Activated T-helper 1 cell treated with anti-CD3 and anti-CD28 coated beads, Interleukin-12 subunit alpha, Interleukin-12 subunit beta, Interleukin-2, Interleukin-4 antibody, amounts not matched to agents 30 ng/mL and 10 ng/mL and 1 ng/mL, durations not matched to agents 14 hours and 24 hours and 36 hours (primary cell): Measurements from ENCODE around the gene SHROOM3. TPM values are rescaled to one million over a fixed set of nuclear protein-coding genes. Genes with fewer than 3 reads are reported as not detected.
"Not testable (repeated sequence)": the region's sequence is repeated elsewhere in the genome, so short reads cannot be mapped to it uniquely, and the experiment has no call there.

Experiments
- DNase-seq: peaks from one replicate; pipeline ENCODE4 v3.0.0; 2021; ENCODE audit warnings: low spot score
- H3K27ac Mint-ChIP-seq: one replicate; pipeline ENCODE4 v1.8.0; 2021; ENCODE audit warnings: mild to moderate bottlenecking, mixed read lengths
- H3K27me3 Mint-ChIP-seq: one replicate; pipeline ENCODE4 v1.8.0; 2022; ENCODE audit warnings: mild to moderate bottlenecking, moderate library complexity, mixed read lengths; ENCODE audit not compliant: insufficient read depth
- H3K36me3 Mint-ChIP-seq: one replicate; pipeline ENCODE4 v1.8.0; 2021; ENCODE audit warnings: low read depth, mixed read lengths
- H3K4me1 Mint-ChIP-seq: one replicate; pipeline ENCODE4 v1.8.0; 2021; ENCODE audit warnings: low read depth, mixed read lengths
- H3K4me3 Mint-ChIP-seq: one replicate; pipeline ENCODE4 v1.8.0; 2021; ENCODE audit warnings: mild to moderate bottlenecking, moderate library complexity, mixed read lengths
- H3K9me3 Mint-ChIP-seq: one replicate; pipeline ENCODE4 v1.8.0; 2021; ENCODE audit warnings: mixed read lengths
- intact Hi-C: fragments of 100-400 bp; cut with micrococcal nuclease; formaldehyde crosslinking; loops from one replicate; pipeline ENCODE4 v1.15.1; 2024
- total RNA-seq: library from RNA; stranded (reverse); gene quantifications from 2 replicates; pipeline ENCODE4 v1.2.3, GENCODE V29; 2022

The SHROOM3 gene
- total RNA-seq, 1 donor from 2014 or later = 0.05 TPM

DNA sequence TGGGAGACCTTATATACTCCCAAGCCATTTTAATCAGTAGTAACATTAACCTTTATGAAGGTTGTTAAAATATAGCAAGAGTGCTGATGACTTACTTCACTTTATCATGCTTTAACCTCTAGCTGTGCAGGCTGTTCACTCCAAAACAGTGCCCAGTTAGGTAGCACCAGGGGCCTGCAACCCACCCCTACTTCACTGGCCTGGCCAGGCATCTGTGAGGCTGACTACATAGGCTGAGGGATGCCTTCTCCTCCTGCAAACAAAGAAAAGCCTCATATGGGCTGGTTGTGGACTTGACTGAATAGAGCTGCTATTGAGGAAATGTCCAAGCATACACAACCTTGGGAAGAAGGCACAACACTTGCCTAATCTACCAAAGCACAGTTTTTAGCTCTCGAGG lies 172.8 kb downstream of the SHROOM3 start:
- no peak for DNase-seq
- Mint-ChIP-seq H3K27me3 (peaks cover 15% of the 10 kb centered on the region), H3K27ac (no peak overlapping the region), H3K9me3 (no peaks in the 10 kb centered on the region), H3K36me3 (no peaks in the 10 kb centered on the region), H3K4me3 (no peak overlapping the region), H3K4me1 (no peaks in the 10 kb centered on the region)
- intact Hi-C loops = no loop called here

DNA sequence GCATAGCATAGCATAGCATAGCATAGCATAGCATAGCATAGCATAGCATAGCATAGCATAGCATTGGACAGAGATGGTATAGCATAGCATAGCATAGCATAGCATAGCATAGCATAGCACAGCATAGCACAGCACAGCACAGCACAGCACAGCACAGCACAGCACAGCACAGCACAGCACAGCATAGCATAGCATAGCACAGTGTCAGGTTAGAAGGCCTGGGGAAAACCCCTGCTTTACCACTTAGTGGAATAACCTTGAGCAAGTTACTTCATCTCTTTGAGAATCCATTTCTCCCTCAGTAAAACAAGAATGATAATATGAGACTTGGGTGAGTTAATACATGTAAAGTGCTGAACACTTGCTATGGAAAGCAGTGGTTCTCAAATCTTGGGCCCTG lies 173.5 kb downstream of the SHROOM3 start:
- H3K27ac Mint-ChIP-seq, H3K4me3 Mint-ChIP-seq, H3K4me1 Mint-ChIP-seq, H3K36me3 Mint-ChIP-seq, intact Hi-C loops, H3K9me3 Mint-ChIP-seq, DNase-seq: not testable (repeated sequence)
- peaks cover 15% of the 10 kb centered on the region for H3K27me3 Mint-ChIP-seq

DNA sequence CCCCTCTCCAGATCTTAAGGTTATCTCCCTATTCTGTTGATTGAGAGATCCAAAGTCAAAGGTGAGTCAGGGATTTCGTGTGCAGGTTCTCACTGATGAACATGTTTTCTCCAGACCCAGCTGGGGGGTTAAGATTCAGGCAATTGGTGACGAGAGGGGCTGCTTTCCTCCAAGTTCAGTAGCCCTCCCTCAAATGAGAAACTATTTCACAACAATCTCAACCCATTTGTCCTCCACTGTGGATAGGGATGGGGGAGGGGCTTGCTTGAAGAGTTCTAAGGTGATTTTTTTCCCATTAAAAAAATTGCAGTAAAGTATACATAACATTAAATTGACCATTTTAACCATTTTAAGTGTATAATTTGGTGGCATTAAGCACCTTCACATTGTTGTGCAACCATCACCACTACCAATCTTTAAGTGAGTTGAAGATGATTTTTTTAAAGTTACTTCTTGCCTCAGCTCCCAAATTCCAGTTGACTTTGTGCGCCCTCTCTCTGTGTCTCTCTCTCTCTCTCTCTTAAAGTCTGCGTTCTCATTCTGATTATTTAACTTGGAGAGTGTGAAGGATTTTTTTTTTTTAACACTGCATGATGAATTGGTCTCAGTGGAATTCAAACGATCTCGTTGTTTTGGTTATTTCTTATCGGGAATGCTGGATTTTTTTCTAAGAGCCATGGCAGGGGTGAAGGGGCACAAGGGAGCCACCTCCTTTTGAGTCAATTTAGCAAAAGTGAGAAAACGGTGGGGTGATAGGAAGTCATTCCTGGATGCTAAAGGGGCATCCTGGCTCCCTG lies 175.9 kb downstream of the SHROOM3 start:
- Mint-ChIP-seq H3K27me3 (peaks cover 18% of the 10 kb centered on the region), H3K4me3 (no peak overlapping the region), H3K27ac (no peak overlapping the region), H3K4me1 (no peaks in the 10 kb centered on the region), H3K9me3 (no peaks in the 10 kb centered on the region), H3K36me3 (no peaks in the 10 kb centered on the region)
- DNase-seq = no peak
- intact Hi-C loops = no loop called here

- H3K4me3 Mint-ChIP-seq = no peak overlapping the region
- H3K36me3 Mint-ChIP-seq = no peaks in the 10 kb centered on the region
- H3K27ac Mint-ChIP-seq = no peak overlapping the region
- peaks cover 21% of the 10 kb centered on the region for H3K27me3 Mint-ChIP-seq
- H3K4me1 Mint-ChIP-seq = no peaks in the 10 kb centered on the region
- DNase-seq = no peak
- H3K9me3 Mint-ChIP-seq = no peaks in the 10 kb centered on the region
- intact Hi-C loops = no loop called here
Observed at GRCh38 chr4:76611616-76612207, 176.7 kb downstream of the SHROOM3 start.

- DNase-seq = no peak
- Mint-ChIP-seq H3K27ac (no peak overlapping the region), H3K36me3 (no peaks in the 10 kb centered on the region), H3K9me3 (no peaks in the 10 kb centered on the region), H3K27me3 (peaks cover 22% of the 10 kb centered on the region), H3K4me1 (no peaks in the 10 kb centered on the region), H3K4me3 (no peak overlapping the region)
- intact Hi-C loops = no loop called here
Observed at GRCh38 chr4:76614589-76614988, 179.6 kb downstream of the SHROOM3 start.

- Mint-ChIP-seq H3K9me3 (no peaks in the 10 kb centered on the region), H3K4me1 (no peaks in the 10 kb centered on the region), H3K27ac (no peak overlapping the region), H3K36me3 (no peaks in the 10 kb centered on the region), H3K4me3 (no peak overlapping the region), H3K27me3 (peaks cover 16% of the 10 kb centered on the region)
- DNase-seq = no peak
- intact Hi-C loops = no loop called here
Observed at GRCh38 chr4:76615999-76616398, 181.0 kb downstream of the SHROOM3 start.

- intact Hi-C loops = no loop called here
Observed at GRCh38 chr4:76616526-76616925, 181.5 kb downstream of the SHROOM3 start.

GRCh38 chr4:76620723-76621468 lies 185.9 kb downstream of the SHROOM3 start:
- Mint-ChIP-seq H3K9me3 (no peaks in the 10 kb centered on the region), H3K4me1 (no peaks in the 10 kb centered on the region), H3K4me3 (no peak overlapping the region), H3K27me3 (peaks cover 6% of the 10 kb centered on the region), H3K27ac (no peak overlapping the region), H3K36me3 (no peaks in the 10 kb centered on the region)
- no peak for DNase-seq
- intact Hi-C loops = no loop called here

More at GRCh38 chr4:76616526-76616925, 181.5 kb downstream of the SHROOM3 start:
- Mint-ChIP-seq H3K4me1 (no peaks in the 10 kb centered on the region), H3K27ac (no peak overlapping the region), H3K36me3 (no peaks in the 10 kb centered on the region), H3K27me3 (peaks cover 12% of the 10 kb centered on the region), H3K4me3 (no peak overlapping the region), H3K9me3 (no peaks in the 10 kb centered on the region)
- no peak for DNase-seq

- H3K27ac Mint-ChIP-seq = no peak overlapping the region
- intact Hi-C loops = no loop called here
- no peaks in the 10 kb centered on the region for H3K36me3 Mint-ChIP-seq
- DNase-seq = no peak
- no peak overlapping the region for H3K4me3 Mint-ChIP-seq
- H3K27me3 Mint-ChIP-seq = peaks cover 3% of the 10 kb centered on the region
- no peaks in the 10 kb centered on the region for H3K9me3 Mint-ChIP-seq
- H3K4me1 Mint-ChIP-seq = no peaks in the 10 kb centered on the region
Observed at GRCh38 chr4:76622126-76622525, 187.1 kb downstream of the SHROOM3 start.

DNA sequence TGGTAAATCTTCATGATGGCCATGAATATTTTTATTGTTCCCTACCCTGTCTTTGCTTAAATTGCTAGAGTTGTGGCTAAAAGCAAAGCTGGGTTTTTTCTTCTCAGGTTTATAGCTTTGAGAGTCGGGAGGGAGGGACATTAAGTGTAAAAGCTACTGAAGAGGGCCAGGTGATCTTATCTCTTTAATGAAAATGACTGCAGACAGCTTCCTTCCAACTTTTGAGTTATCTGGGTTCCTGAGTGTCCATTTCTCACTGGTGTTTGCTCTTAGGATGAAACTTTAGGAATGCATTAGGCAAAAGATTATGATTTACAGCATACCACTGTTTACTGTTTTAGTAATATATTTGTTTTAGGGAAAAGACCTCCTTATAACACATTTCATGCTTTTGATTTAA lies 187.7 kb downstream of the SHROOM3 start:
- no peak overlapping the region for H3K27ac Mint-ChIP-seq
- H3K4me1 Mint-ChIP-seq = no peaks in the 10 kb centered on the region
- no peak for DNase-seq
- no peaks in the 10 kb centered on the region for H3K36me3 Mint-ChIP-seq
- intact Hi-C loops = no loop called here
- H3K9me3 Mint-ChIP-seq = no peaks in the 10 kb centered on the region
- H3K27me3 Mint-ChIP-seq = peaks cover 3% of the 10 kb centered on the region
- no peak overlapping the region for H3K4me3 Mint-ChIP-seq

- no peaks in the 10 kb centered on the region for H3K36me3 Mint-ChIP-seq
- intact Hi-C loops = no loop called here
- H3K27me3 Mint-ChIP-seq = peaks cover 3% of the 10 kb centered on the region
- H3K4me1 Mint-ChIP-seq = no peaks in the 10 kb centered on the region
- H3K27ac Mint-ChIP-seq = no peak overlapping the region
- H3K9me3 Mint-ChIP-seq = no peaks in the 10 kb centered on the region
- no peak for DNase-seq
- no peak overlapping the region for H3K4me3 Mint-ChIP-seq
Observed at GRCh38 chr4:76623217-76624045, 188.4 kb downstream of the SHROOM3 start.

DNA sequence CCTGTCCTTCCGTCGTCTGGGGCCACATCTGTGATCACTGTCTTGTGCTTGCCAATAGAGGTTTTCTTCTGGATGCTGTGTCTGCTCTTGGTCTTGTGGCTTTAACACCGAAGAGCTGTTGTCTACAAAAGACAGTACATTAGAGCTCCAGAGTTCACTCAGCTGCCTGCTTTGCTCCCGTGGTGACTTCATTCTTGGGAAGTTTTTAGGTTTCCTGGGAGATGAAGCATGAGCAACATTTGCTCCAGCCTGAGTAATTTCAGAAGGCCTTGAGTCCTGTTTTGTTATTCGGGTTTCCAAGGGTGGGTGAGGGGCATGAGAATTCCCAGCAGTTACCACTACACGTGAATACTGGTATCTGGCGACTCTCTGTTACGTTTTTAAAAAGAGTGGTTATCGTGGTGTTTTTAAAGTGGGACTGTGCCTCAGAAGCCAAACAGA lies 189.2 kb downstream of the SHROOM3 start:
- intact Hi-C loops = no loop called here
- Mint-ChIP-seq H3K4me1 (no peaks in the 10 kb centered on the region), H3K4me3 (no peak overlapping the region), H3K27me3 (peaks cover 2% of the 10 kb centered on the region), H3K27ac (no peak overlapping the region), H3K9me3 (no peaks in the 10 kb centered on the region), H3K36me3 (no peaks in the 10 kb centered on the region)
- no peak for DNase-seq
